GM21786 (cell line): ENCODE data around the gene MAGI3.
"Not testable (repeated sequence)": the region's sequence is repeated elsewhere in the genome, so short reads cannot be mapped to it uniquely, and the experiment has no call there.

Source experiments
- ATAC-seq: cut with Tn5 transposase; IDR thresholded peaks from one replicate; pipeline ENCODE4 v1.9.1; 2021; ENCODE audit not compliant: unreplicated experiment

MAGI3 gene

GRCh38 chr1:113439277-113439670 lies 49.0 kb downstream of the MAGI3 start:
- no peak for ATAC-seq

- no peak for ATAC-seq
Measured at GRCh38 chr1:113442131-113442530, 51.8 kb downstream of the MAGI3 start.

- ATAC-seq, result no peak
Measured at GRCh38 chr1:113444857-113445256, 54.5 kb downstream of the MAGI3 start.

DNA sequence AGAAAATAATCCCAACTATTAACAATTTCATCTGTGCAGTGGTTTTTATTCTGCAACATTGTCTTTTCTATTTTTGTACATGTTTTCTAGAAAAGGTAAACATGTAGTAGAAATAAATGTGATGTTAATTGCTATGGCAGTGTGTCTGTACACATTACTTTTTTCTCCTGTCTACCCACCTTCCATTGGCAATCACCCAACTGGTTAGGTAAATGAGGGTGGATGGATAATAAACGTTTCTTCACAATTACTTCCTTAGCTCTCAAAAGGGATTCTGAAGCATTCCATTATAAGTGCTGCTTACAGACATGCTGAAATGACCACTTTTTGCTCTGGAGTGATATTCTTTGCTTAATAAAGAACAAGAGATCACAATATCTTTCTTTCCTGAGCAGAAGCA lies 61.4 kb downstream of the MAGI3 start:
- ATAC-seq, result no peak

GRCh38 chr1:113452921-113453770 lies 62.8 kb downstream of the MAGI3 start:
- ATAC-seq, result no peak

DNA sequence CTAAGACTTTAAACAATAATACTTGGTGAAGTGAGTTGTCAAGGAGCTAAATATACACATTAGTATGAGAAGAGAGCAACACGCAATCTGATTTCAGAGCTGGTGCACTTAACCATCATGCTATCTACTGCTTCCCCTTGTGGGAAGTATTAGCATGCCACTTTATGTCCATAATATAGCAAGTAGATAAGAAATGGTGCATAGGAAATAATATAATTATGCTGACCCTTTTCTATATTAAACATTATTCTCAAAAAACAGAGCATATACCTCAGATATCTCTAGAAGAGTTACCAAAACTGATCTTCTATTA lies 63.4 kb downstream of the MAGI3 start:
- ATAC-seq, result no peak

DNA sequence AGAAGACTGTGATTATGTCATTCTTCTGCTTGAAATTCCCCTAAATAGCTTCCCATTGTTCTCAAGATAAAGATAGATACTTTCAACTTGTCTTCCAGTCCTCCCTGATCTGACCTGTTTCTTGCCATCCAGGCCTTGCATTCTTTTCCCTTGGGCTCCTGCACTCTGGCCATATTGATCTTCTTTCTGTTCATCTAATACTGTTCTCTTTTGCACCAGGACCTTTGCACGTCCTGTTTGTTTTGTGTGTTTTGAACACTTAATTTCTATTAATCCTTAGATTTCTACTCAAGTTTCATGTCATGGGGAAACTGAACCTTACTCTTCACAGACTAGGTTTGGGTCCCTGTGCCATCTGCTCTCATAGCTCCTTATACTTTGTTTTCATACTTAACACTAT lies 65.1 kb downstream of the MAGI3 start:
- ATAC-seq, result no peak

GRCh38 chr1:113456967-113457366 lies 66.7 kb downstream of the MAGI3 start:
- ATAC-seq, result no peak

DNA sequence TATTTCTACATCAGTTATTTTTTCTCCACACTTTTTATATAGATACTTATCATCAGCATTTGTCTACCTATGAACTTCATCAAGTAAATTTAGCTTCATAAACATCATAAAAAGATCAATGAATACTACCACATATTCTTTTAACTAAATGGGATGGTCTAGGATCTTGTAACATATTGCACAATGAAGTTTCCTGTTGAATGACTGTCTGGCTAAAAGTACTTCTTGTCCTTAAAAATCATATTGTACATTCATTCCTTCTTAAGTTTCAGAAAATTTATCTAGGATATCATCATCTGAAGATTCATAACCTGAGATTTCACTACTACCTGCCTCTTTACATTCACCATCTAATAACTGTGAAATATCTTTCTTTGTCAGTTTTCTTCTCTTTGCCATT lies 69.0 kb downstream of the MAGI3 start:
- no peak for ATAC-seq

DNA sequence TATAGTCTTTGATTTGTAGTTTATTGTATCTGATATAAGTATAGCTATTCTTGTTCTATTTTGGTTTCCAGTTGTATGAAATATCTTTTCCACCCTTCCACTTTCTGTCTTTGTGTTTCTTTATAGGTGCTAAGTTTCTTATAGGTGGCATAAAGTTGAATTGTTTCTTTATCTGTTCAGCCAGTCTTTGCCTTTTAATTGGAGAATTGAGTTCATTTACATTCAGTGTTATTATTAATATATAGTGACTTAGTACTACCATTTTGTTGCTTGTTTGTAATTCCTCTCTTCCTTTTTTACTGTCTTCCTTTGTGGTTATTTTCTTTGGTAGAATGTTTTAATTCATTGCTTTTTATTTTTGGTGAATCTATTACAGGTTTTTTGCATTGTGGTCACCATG lies 77.7 kb downstream of the MAGI3 start:
- ATAC-seq, result no peak

DNA sequence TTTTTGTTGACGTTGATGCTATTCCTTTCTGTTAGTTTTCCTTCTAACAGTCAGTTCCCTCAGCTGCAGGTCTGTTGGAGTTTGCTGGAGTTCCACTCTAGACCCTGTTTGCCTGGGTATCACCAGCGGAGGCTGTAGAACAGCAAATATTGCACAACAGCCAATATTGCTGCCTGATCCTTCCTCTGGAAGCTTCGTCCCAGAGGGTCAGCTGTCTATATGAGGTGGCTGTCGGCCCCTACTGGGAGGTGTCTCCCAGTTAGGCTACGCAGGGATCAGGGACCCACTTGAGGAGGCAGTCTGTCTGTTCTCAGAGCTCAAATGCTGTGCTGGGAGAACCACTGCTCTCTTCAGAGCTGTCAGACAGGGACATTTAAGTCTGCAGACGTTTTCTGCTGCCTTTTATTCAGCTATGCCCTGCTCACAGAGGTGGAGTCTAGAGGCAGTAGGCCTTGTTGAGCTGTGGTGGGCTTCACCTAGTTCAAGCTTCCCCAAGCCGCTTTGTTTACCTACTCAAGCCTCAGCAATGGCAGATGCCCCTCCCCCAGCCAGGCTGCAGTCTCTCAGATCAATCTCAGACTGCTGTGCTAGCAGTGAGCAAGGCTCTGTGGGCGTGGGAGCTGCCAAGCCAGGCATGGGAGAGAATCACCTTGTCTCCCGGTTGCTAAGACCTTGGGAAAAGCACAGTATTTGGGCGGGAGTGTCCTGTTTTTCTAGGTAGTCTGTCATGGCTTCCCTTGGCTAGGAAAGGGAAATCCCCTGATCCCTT lies 88.3 kb downstream of the MAGI3 start:
- not testable (repeated sequence) for ATAC-seq

DNA sequence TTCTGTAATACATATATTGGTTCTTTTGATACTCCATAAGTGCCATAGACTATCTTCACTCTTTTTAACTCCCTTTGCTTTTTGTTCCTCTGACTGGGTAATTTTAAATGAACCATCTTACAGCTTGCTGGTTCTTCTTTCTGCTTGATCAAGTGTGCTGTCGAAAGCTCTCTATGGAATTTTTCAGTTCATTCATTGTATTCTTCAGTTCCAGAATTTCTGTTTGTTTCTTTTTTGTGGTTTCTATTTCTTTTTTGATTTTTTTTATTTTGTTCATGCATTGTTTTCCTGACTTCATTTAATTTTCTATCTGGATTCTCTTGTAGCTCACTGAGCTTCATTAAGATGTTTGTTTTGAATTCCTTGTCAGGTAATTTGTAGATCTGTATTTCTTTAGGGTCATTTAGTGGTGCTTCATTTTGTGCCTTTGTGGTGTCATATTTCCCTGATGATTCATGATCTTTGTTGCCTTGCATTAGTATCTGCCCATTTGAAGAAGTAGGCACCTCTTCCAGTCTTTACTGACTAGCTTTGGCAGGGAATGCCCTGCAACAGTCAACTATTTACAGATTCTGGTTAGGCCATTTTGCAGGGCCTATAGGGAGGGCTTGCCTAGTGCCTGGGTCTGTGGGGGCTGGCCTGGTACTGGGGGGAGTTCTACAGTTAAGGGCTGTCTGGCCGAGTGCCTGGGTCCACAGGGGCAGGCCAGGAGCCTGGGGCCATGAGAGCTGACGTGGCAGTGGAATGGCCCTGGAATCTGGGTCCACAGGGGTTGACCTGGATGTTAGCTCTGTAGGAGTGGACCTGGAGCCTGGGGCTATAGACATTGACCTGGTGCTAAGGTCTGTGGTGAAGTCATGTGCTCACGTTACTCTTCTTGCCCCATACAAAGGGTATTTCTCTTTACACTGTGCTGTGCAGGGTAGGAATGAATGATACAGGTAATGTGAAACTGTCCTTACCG lies 89.7 kb downstream of the MAGI3 start:
- ATAC-seq, result no peak

DNA sequence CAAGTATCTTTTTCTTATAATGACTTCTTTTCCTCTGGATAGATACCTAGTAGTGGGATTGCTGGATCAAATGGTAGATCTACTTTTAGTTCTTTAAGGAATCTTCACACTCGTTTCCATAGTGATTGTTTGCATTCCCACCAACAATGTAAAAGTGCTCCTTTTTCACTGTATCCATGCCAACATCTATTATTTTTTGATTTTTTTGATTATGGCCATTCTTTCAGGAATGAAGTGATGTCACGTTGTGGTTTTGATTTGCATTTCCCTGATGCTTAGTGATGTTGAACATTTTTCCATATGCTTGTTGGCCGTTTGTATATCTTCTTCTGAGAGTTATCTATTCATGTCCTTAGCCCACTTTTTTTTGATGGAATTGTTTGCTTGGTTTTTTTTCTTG lies 94.8 kb downstream of the MAGI3 start:
- ATAC-seq, result not testable (repeated sequence)

DNA sequence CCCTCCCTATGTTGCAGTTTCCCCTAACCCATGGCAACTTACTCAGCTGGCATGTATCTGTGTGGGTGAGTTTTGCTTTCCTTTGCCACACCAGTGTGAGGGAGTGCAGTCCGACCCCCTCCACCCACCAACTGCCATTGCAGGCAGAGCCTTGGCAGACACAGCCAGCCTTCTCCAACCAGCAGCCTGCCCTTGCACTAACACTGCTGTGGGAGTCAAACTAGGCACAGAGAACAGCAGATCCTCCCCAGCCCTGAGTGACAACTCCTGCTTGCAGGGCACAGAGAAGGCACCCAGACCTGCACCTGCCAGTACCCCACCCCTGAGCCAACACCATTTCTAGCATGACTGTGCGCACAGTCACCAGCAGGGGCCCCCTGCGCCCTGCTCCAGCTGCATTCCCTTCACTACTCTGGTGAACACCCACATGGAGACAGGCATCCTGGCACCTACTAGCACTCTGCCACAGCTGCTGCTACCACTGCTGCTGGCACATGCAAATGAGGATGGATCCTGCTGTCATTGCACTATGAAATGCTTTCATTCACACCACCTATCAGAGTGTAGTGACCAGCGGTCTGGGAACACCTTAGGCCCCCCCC lies 98.4 kb downstream of the MAGI3 start:
- ATAC-seq, result no peak

- no peak for ATAC-seq
Measured at GRCh38 chr1:113490384-113490783, 100.1 kb downstream of the MAGI3 start.

DNA sequence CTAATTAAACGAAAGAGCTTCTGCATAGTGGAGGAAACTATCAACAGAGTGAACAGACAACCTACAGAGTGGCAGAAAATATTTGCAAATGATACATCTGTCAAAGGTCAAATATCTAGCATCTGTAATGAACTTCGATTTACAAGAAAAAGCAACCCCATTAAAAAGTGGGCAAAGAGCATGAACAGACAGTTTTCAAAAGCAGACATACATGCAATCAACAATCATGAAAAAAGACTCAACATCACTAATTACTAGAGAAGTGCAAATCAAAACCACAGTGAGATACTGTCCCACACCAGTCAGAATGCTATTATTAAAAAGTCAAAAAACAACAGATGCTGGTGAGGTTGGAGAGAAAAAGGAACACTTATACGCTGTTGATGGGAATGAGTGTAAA lies 103.2 kb downstream of the MAGI3 start:
- no peak for ATAC-seq

DNA sequence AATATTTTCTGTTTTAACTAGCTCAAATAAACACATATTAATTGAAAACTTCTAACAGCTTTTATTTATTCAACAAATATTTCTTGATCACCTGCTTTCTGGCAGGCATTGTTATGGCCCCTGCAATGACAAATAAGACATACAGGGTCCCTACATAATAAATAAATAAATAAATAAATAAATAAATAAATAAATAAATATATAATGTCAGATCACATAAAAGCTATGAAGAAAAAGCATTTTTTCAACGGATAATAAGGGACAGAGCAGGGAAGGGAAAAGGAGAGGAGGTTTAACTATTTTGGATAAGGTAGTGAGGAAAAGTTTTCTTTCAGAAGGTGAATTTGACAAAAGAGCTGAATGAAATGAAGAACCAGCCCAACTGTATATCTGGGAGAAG lies 115.0 kb downstream of the MAGI3 start:
- ATAC-seq, result no peak

- no peak for ATAC-seq
Measured at GRCh38 chr1:113507552-113508214, 117.4 kb downstream of the MAGI3 start.

- no peak for ATAC-seq
Measured at GRCh38 chr1:113508364-113509164, 118.2 kb downstream of the MAGI3 start.

- ATAC-seq, result not testable (repeated sequence)
Measured at GRCh38 chr1:113509766-113510165, 119.5 kb downstream of the MAGI3 start.
